ENCODE results near the gene ARPC2. TPM values are rescaled to one million over a fixed set of nuclear protein-coding genes. Genes with fewer than 3 reads are reported as not detected.
"Not testable (repeated sequence)": the region's sequence is repeated elsewhere in the genome, so short reads cannot be mapped to it uniquely, and the experiment has no call there.

Gene ARPC2
- total RNA-seq, 2 experiments from 2014 or later, result 562 to 566 TPM

GRCh38 chr2:218269900-218270720 is 53.1 kb downstream of the ARPC2 start, which contains the start of the genes AAMP and PNKD:
AAMP (minus strand) TSS chr2:218270137; CDS start chr2:218270086, 51 bp downstream.
PNKD (plus strand) TSS chr2:218270519; CDS start chr2:218270536, 17 bp downstream.
- Mint-ChIP-seq H3K27me3 (no peaks in the 10 kb centered on the region), H3K27ac (peak within 1 kb of the TSS; percentile 95), H3K36me3 (peaks cover 15% of the 10 kb centered on the region), H3K4me3 (peak within 1 kb of the TSS; percentile 94), H3K9me3 (no peaks in the 10 kb centered on the region), H3K4me1 (peaks cover 42% of the 10 kb centered on the region)
- peak; percentile 100 for DNase-seq

- peak overlapping the region; percentile 94 for H3K4me3 Mint-ChIP-seq
- no peak for DNase-seq
- H3K27ac Mint-ChIP-seq, result peak overlapping the region; percentile 95
- H3K9me3 Mint-ChIP-seq, result no peaks in the 10 kb centered on the region
- peaks cover 14% of the 10 kb centered on the region for H3K36me3 Mint-ChIP-seq
- H3K27me3 Mint-ChIP-seq, result no peaks in the 10 kb centered on the region
- H3K4me1 Mint-ChIP-seq, result peaks cover 41% of the 10 kb centered on the region
These were observed 53.9 kb downstream of the ARPC2 start for GRCh38 chr2:218270721-218271486.

GRCh38 chr2:218271487-218271797 is 54.5 kb downstream of the ARPC2 start:
- H3K27ac Mint-ChIP-seq, result peak overlapping the region; percentile 15
- no peaks in the 10 kb centered on the region for H3K9me3 Mint-ChIP-seq
- peaks cover 39% of the 10 kb centered on the region for H3K4me1 Mint-ChIP-seq
- peaks cover 13% of the 10 kb centered on the region for H3K36me3 Mint-ChIP-seq
- no peak for DNase-seq
- H3K4me3 Mint-ChIP-seq, result peak overlapping the region; percentile 94
- no peaks in the 10 kb centered on the region for H3K27me3 Mint-ChIP-seq

GRCh38 chr2:218271865-218272530 is 55.0 kb downstream of the ARPC2 start:
- Mint-ChIP-seq H3K9me3 (no peaks in the 10 kb centered on the region), H3K36me3 (peaks cover 13% of the 10 kb centered on the region), H3K27ac (peak overlapping the region; percentile 21), H3K4me3 (peak overlapping the region; percentile 94), H3K4me1 (peaks cover 39% of the 10 kb centered on the region), H3K27me3 (no peaks in the 10 kb centered on the region)
- DNase-seq, result no peak

- no peaks in the 10 kb centered on the region for H3K9me3 Mint-ChIP-seq
- peak; percentile 75 for DNase-seq
- H3K4me3 Mint-ChIP-seq, result no peak overlapping the region
- H3K36me3 Mint-ChIP-seq, result peaks cover 9% of the 10 kb centered on the region
- H3K27ac Mint-ChIP-seq, result peak overlapping the region; percentile 21
- H3K4me1 Mint-ChIP-seq, result peaks cover 33% of the 10 kb centered on the region
- H3K27me3 Mint-ChIP-seq, result no peaks in the 10 kb centered on the region
These were observed 55.7 kb downstream of the ARPC2 start for GRCh38 chr2:218272531-218273212.

- H3K4me3 Mint-ChIP-seq, H3K27me3 Mint-ChIP-seq, H3K9me3 Mint-ChIP-seq, DNase-seq, H3K36me3 Mint-ChIP-seq: not testable (repeated sequence)
- H3K4me1 Mint-ChIP-seq, result peaks cover 33% of the 10 kb centered on the region
- peak overlapping the region; percentile 25 for H3K27ac Mint-ChIP-seq
These were observed 56.4 kb downstream of the ARPC2 start for GRCh38 chr2:218273214-218273907.

GRCh38 chr2:218273908-218274249 is 56.9 kb downstream of the ARPC2 start:
- Mint-ChIP-seq H3K4me3 (no peak overlapping the region), H3K27me3 (no peaks in the 10 kb centered on the region), H3K27ac (peak overlapping the region; percentile 25), H3K4me1 (peaks cover 33% of the 10 kb centered on the region), H3K36me3 (peaks cover 8% of the 10 kb centered on the region), H3K9me3 (no peaks in the 10 kb centered on the region)
- DNase-seq, result no peak

GRCh38 chr2:218274586-218274985 is 57.6 kb downstream of the ARPC2 start:
- Mint-ChIP-seq H3K4me3 (no peak overlapping the region), H3K4me1 (peaks cover 28% of the 10 kb centered on the region), H3K27ac (no peak overlapping the region), H3K27me3 (no peaks in the 10 kb centered on the region), H3K9me3 (no peaks in the 10 kb centered on the region), H3K36me3 (peaks cover 4% of the 10 kb centered on the region)
- no peak for DNase-seq

GRCh38 chr2:218275371-218276072 is 58.5 kb downstream of the ARPC2 start:
- no peak for DNase-seq
- Mint-ChIP-seq H3K9me3 (no peaks in the 10 kb centered on the region), H3K4me1 (peaks cover 28% of the 10 kb centered on the region), H3K27me3 (no peaks in the 10 kb centered on the region), H3K36me3 (peaks cover 10% of the 10 kb centered on the region), H3K4me3 (no peak overlapping the region), H3K27ac (no peak overlapping the region)

GRCh38 chr2:218276986-218277755 is 60.2 kb downstream of the ARPC2 start:
- Mint-ChIP-seq H3K36me3 (peaks cover 14% of the 10 kb centered on the region), H3K9me3 (no peaks in the 10 kb centered on the region), H3K27me3 (no peaks in the 10 kb centered on the region)

GRCh38 chr2:218277921-218278320 is 60.9 kb downstream of the ARPC2 start:
- Mint-ChIP-seq H3K9me3 (no peaks in the 10 kb centered on the region), H3K4me1 (peaks cover 10% of the 10 kb centered on the region), H3K27ac (no peak overlapping the region)

More at GRCh38 chr2:218276986-218277755, 60.2 kb downstream of the ARPC2 start:
- H3K4me3 Mint-ChIP-seq, result no peak overlapping the region
- no peak for DNase-seq
- peaks cover 15% of the 10 kb centered on the region for H3K4me1 Mint-ChIP-seq
- H3K27ac Mint-ChIP-seq, result peak overlapping the region; percentile 59

GRCh38 chr2:218278531-218279360 is 61.8 kb downstream of the ARPC2 start:
- Mint-ChIP-seq H3K27me3 (no peaks in the 10 kb centered on the region), H3K4me1 (peaks cover 12% of the 10 kb centered on the region), H3K36me3 (peaks cover 13% of the 10 kb centered on the region), H3K27ac (no peak overlapping the region), H3K4me3 (no peak overlapping the region), H3K9me3 (no peaks in the 10 kb centered on the region)
- no peak for DNase-seq

More at GRCh38 chr2:218277921-218278320, 60.9 kb downstream of the ARPC2 start:
- H3K27me3 Mint-ChIP-seq, result no peaks in the 10 kb centered on the region
- peaks cover 15% of the 10 kb centered on the region for H3K36me3 Mint-ChIP-seq
- no peak for DNase-seq
- H3K4me3 Mint-ChIP-seq, result no peak overlapping the region
